ENCODE data around the gene C1orf159. TPM values are rescaled to one million over a fixed set of nuclear protein-coding genes. Genes with fewer than 3 reads are reported as not detected.

The C1orf159 gene
- polyA plus RNA-seq, 2 of the 4 experiments (the other 2 are of a cell fraction), result 4.0 to 10.2 TPM

GRCh38 chr1:1044455-1045078 is 71.3 kb downstream of the C1orf159 start:
- 90% methylated on average over 30 of the region's 34 CpGs for WGBS (ENCODE audit: missing lambda C conversion rate)
- TF ChIP-seq HDAC2 (IDR thresholded peaks at IDR 0.05) (no peak), RARB (CRISPR knock-in tag; IDR thresholded peaks at IDR 0.05) (no peak), HOXB13 (CRISPR knock-in tag; IDR thresholded peaks at IDR 0.05; ENCODE audit: low read depth) (no peak), FOSB (CRISPR knock-in tag; IDR thresholded peaks at IDR 0.05) (no peak), BCL3 (IDR thresholded peaks at IDR 0.05) (no peak), FOXS1 (CRISPR knock-in tag; IDR thresholded peaks at IDR 0.05) (no peak), BHLHE40 (IDR thresholded peaks at IDR 0.05; ENCODE audit: low read depth, low read length) (no peak), KDM1A (IDR thresholded peaks at IDR 0.05; ENCODE audit: low read depth) (no peak), RNF2 (IDR thresholded peaks at IDR 0.05; ENCODE audit: borderline replicate concordance, low read depth) (no peak), EHMT2 (IDR thresholded peaks at IDR 0.05; ENCODE audit: low read depth) (no peak), SREBF2 (IDR thresholded peaks at IDR 0.05) (no peak), USF2 (IDR thresholded peaks at IDR 0.05) (no peak), MYC (IDR thresholded peaks at IDR 0.05; ENCODE audit: borderline replicate concordance, low read length) (no peak), ELK1 (IDR thresholded peaks at IDR 0.05; ENCODE audit: low read depth, low read length) (no peak), ZSCAN20 (CRISPR knock-in tag; IDR thresholded peaks at IDR 0.05) (no peak), ZNF302 (CRISPR knock-in tag; IDR thresholded peaks at IDR 0.05) (no peak), MAFK (IDR thresholded peaks at IDR 0.05; ENCODE audit: partially characterized antibody) (no peak)
- CTCF ChIA-PET, result interaction anchor here (1.0 to 1.9 kb wide), 2 partner anchors 19 to 248 kb away, joined by 3 to 10 read pairs; no protein-coding TSS in a partner anchor
- Histone ChIP-seq H3K4me2 (no peak overlapping the region), H3K27ac (no peak overlapping the region), H3K9me3 (no peaks in the 10 kb centered on the region), H3K4me3 (no peak overlapping the region), H3K4me1 (peaks cover 9% of the 10 kb centered on the region)
- FAIRE-seq (no peak), DNase-seq (ENCODE audit: low read depth in 1 of 2, low spot score in 1 of 2) (no peak), ATAC-seq (no peak)
- POLR2A ChIA-PET, result no interaction called here

GRCh38 chr1:1043921-1044320 is 72.0 kb downstream of the C1orf159 start:
- ChIA-PET POLR2A (no interaction called here), CTCF (interaction anchor here (1.0 to 1.9 kb wide), 2 partner anchors 20 to 248 kb away, joined by 3 to 10 read pairs; no protein-coding TSS in a partner anchor)
- Histone ChIP-seq H3K9me3 (no peaks in the 10 kb centered on the region), H3K27ac (no peak overlapping the region), H3K4me3 (no peak overlapping the region), H3K4me1 (peaks cover 9% of the 10 kb centered on the region), H3K4me2 (no peak overlapping the region)
- ATAC-seq, result no peak
- 95% methylated on average over 24 of the region's 33 CpGs for WGBS (ENCODE audit: missing lambda C conversion rate)
- TF ChIP-seq ZNF302 (CRISPR knock-in tag; IDR thresholded peaks at IDR 0.05) (no peak), MAFK (IDR thresholded peaks at IDR 0.05; ENCODE audit: partially characterized antibody) (no peak), EHF (CRISPR knock-in tag; IDR thresholded peaks at IDR 0.05) (no peak), HOXB5 (CRISPR knock-in tag; IDR thresholded peaks at IDR 0.05) (no peak), BHLHE40 (IDR thresholded peaks at IDR 0.05; ENCODE audit: low read depth, low read length) (no peak), NFE2L2 (conservative IDR thresholded peaks at IDR 0.05; ENCODE audit: low read length) (no peak), JUN (IDR thresholded peaks at IDR 0.05) (no peak)
- no peak for DNase-seq (ENCODE audit: low read depth in 1 of 2, low spot score in 1 of 2)
- no peak for FAIRE-seq

GRCh38 chr1:1043411-1043810 is 72.5 kb downstream of the C1orf159 start:
- ATAC-seq, result no peak
- H3K4me2 ChIP-seq, result no peak overlapping the region
- WGBS (ENCODE audit: missing lambda C conversion rate), result 93% methylated on average over 14 of the region's 27 CpGs
- FAIRE-seq, result no peak
- H3K4me3 ChIP-seq, result no peak overlapping the region
- ChIA-PET POLR2A (no interaction called here), CTCF (no interaction called here)
- H3K4me1 ChIP-seq, result peaks cover 9% of the 10 kb centered on the region
- no peak for DNase-seq (ENCODE audit: low read depth in 1 of 2, low spot score in 1 of 2)
- no peaks in the 10 kb centered on the region for H3K9me3 ChIP-seq
- H3K27ac ChIP-seq, result no peak overlapping the region
- TF ChIP-seq ATOH8 (CRISPR knock-in tag; IDR thresholded peaks at IDR 0.05; ENCODE audit: low read depth), result no peak
- no peak for TF ChIP-seq PBX3 (IDR thresholded peaks at IDR 0.05)
- TF ChIP-seq POLR2A (IDR thresholded peaks at IDR 0.05; ENCODE audit: low read length), result no peak
- TF ChIP-seq KDM1A (IDR thresholded peaks at IDR 0.05; ENCODE audit: low read depth), result no peak
- TF ChIP-seq PHF8 (IDR thresholded peaks at IDR 0.05; ENCODE audit: borderline replicate concordance, low read depth), result no peak
- TF ChIP-seq SREBF2 (IDR thresholded peaks at IDR 0.05), result no peak
- TF ChIP-seq HMGXB4 (CRISPR knock-in tag; IDR thresholded peaks at IDR 0.05; ENCODE audit: borderline replicate concordance), result no peak
- TF ChIP-seq HES2 (IDR thresholded peaks at IDR 0.05), result no peak
- TF ChIP-seq MAX (IDR thresholded peaks at IDR 0.05), result no peak
